Activated CD4-positive, alpha-beta T cell treated with anti-CD3 and anti-CD28 coated beads, Interleukin-2, Interleukin-6, amounts not matched to agents 100 ng/mL and 50 ng/mL, durations not matched to agents 16 hours and 8 hours (primary cell): ENCODE measurements around the gene DNMT3A.

Source experiments
- DNase-seq: peaks from one replicate; pipeline ENCODE4 v3.0.0-alpha.2; 2020

The DNMT3A gene

DNA sequence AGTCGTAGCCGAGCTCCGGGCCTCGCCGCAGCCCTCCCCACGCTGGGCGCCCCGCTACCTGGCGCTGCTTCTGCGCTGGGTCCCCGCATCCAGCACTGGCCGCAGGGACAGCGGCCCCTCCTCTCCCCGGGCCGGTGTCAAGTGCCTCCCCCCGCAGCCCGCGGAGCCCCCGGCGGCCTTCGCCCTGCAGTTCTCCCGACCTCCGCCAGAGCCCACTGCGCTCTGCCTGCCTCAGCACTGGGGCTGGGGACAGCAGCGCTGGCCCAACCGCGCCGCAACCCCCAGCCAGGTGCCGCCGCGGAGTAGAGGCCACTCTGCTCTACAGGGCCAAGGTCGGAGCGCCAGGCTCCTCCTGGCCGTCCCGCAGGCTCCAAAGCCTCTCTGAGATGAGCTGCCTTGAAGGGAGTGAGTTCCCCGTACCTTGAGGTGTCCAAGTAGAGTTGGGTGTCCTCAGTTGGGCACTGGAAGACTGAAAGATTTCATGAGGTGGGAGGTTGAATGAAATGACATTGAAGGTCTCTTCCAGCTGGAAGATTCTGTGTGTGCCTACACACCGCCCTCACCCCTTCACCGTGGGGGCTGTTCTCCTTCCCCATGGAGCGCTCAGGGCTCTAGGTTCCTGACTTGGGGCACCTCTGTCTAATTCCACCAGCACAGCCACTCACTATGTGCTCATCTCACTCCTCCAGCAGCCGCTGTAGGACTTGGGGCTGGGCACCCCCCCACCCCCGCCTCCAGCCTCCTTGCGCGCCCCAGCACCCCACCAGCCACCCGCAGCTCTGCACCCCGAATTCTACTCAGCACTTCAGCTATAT is 854 bp upstream of the DNMT3A start:
- DNase-seq = peak; percentile 82

DNA sequence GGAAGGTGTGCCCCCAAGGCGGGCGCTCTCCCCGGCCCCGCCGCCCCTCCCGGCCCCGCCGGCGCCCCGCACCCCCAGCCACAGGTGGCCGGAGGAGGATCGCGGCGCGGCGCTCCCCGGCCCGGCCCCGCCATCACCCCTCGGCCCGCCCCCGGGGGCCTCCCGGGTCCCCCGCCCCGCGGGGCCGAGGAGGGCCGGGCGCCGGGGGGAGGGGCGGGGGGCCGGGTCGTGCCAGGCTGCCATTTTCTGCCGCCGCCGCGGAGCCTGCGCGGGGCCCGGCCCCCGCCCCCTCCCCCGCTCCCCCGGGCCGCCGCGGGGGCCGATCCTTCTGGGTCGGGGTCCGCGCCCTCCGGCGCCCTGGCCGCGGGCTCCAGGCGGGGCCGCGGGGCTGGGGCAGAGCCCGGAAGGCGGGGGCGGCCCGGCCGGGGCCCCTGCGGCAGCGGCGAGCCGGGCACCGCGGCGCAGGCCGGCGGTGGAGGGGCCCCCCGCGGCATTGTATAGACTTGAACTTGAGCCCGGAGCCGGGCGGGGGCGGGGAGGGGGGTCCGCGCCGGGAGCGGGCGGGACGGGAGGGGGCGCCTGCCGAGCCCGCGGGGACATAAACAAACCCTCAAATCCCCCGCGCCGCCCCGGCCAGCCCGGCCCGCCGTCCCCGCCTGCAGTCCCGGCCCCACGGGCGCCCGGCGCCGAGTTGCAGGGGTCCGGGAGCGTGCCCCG is 556 bp downstream of the DNMT3A start:
- DNase-seq = no peak

GRCh38 chr2:25340181-25340921 is 1.4 kb downstream of the DNMT3A start:
- DNase-seq = no peak

DNA sequence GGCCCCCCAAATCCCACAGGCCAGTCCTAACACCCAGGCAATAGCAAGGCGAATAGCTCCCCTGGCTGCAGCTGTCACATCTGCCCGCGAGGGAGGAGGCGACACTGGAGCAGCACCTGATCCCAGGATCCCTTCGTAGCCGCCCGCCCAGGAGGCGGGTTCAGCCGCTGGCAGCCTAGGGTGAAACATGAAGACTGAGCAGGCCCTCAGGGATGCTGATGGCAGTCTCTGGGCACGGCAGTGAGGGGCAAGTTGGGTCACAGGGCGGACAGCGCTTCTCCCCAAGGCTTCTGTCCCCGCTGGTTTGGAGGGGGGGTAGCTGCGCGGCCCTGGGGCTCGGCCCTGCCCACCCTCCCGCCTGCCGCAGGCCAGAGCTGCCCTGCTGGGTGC is 1.9 kb downstream of the DNMT3A start:
- no peak for DNase-seq

DNA sequence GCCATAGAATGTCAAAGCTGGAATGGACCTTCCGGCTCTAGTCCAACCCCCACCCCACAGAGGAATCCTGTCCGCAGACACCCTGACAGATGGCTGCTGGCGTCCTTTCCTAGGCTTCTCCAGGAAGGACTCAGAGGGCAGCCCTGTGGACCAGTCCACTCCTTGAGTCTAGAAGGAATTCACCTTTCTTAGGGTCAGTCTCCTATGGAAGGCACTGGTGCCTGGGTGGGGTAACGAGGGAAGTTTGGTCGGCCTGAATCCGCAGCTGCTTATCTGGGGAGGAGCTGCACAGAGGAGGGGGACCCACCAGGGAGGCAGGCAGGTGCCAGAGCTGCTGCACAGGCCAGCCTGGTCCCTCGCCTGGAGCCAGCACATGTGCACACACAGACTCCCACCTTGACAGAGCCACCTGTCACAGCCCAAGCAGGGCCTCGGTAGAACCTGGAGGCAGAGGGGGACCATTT is 2.5 kb downstream of the DNMT3A start:
- DNase-seq = no peak

DNA sequence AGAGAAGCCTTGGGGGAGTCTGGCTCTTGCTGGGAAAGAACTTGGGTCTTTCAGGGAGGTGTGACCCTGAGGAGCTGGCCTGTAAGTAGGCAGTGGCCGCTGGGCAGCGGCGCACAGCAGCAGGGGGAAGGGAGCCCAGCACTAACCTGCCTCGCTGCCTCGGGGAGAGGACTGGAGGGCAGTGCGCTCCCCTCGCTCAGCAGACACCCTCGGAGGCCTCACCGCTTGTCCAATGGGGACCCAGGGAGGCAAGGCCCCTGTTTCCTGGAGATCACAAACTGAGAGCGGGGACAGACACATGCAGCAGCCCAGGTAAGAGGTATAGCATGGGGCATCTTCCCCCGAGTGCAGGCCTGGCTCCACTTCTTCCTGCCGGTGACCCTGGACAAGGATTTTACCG is 3.3 kb downstream of the DNMT3A start:
- no peak for DNase-seq

DNA sequence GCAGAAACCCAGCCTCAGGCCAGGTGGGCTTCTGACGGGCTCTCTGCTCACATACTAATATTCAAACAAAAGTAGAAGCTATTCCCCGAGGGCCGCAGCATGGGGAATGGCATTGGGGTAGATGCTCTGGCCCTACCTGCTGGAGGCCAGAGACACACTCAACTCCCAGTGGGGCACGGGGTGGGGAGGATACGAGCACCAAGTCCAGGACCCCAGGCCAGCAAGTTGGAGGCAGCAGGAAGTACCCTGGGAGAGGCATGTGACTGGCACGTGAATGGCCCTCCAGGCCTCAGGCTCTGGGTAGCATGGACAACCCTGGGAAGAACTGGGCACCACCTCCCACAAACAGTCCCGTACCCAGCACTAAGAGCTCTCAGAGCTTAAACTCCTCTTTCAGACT is 3.8 kb downstream of the DNMT3A start:
- DNase-seq = no peak

GRCh38 chr2:25337276-25337675 is 4.4 kb downstream of the DNMT3A start:
- DNase-seq = no peak

DNA sequence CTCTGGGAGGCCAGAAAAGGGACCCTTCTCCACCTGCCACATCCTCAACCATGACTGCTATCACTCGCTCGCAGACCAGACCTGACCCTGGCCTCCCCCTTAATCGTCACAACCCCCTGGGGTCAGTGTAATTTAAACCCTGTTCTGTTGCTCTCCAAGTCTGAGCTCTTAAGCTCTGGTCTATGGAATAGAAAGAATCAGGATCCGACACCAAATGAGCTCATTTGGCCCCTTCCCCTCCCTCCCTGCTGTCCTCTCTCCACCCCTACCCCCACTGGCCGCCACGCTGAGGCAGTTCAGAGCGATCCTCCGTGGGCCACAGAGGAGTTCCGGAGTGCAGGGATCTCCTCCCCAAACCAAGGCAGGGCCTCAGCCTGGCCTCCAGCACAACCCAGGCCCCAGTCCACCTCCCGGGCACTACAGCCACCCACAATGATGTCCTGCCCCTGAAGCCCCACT is 5.3 kb downstream of the DNMT3A start:
- DNase-seq = no peak

DNA sequence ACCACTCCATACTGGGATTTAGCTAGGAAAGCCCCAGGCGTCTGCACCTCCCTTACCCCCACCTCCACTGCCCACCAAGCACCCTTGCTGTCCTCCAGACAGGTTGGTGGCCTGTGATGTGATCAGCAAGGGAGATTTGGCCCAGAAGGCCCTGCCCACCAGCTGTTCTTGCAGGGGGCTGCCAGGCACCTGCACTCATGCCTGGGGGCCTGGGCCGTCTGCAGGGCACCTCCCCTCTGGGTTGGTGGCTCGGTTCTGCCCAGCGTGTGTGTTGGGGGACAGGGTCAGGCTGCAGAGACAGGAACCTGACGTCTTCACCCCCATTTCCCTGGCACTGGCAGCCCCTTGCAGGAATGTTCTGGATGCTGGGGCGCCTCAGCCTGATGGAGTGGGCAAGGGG is 5.8 kb downstream of the DNMT3A start:
- DNase-seq = no peak

- DNase-seq = no peak
Observed at GRCh38 chr2:25335204-25335603, 6.5 kb downstream of the DNMT3A start.

DNA sequence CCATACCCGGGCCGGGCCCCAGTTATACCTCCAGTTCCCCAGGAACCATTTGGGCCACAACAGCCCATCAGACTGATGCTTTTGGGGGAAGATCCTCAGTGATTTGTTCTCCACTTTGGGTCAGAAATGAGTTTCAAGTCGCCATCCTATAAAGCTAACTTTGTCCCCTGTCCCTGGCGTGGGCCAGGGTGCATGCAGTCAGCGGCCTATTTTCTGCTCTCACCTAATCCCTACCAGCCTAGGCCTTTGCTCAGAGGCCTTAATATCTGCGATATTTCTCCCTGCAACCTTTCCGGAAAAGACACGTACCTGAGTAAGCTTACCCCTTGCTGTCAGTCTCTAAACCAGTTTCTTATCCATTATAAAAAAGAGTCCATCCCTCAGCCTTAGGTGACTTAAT is 7.2 kb downstream of the DNMT3A start:
- no peak for DNase-seq

DNA sequence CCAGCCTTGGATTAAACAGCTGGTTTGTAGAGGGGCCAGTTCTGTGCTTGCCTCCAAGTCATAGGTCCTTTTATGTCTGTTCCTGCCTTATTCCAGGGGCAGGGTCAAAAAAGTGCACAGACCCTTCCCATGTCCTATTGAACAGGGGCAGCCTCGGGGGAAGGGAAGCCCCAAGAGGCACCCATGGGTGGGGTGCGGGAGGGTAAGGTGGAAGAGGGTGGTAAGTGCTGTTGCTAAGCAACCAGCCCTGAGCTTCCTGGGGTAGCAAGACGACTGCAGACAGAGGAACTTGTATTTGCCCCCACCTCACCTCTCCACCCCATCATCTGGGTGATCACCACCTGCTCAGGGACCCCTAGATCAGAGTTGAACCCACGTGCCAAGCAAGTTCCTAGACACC is 7.7 kb downstream of the DNMT3A start:
- no peak for DNase-seq

- no peak for DNase-seq
Observed at GRCh38 chr2:25332571-25332970, 9.2 kb downstream of the DNMT3A start.

- no peak for DNase-seq
Observed at GRCh38 chr2:25331686-25332365, 9.9 kb downstream of the DNMT3A start.

- no peak for DNase-seq
Observed at GRCh38 chr2:25330937-25331336, 10.8 kb downstream of the DNMT3A start.

DNA sequence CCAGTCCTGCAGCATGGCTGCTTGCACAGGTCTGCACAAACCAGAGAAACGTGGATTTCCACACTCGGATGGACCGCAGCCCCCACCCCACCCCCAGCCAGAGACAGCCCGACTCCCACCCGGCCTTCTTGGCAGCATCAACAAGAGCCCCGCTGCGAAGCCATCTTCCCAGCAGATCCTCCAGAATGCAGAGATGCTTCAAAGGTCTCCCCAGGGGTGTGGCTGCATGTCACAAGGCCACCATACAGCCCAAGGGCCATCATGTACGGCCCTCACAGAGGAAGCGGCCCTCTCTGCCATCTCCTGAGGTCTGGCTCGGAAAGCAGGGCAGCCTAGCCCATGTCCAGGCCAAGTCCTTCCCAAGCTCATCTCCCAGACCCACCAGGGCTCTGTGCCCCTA is 11.5 kb downstream of the DNMT3A start:
- no peak for DNase-seq

GRCh38 chr2:25328152-25329085 is 13.3 kb downstream of the DNMT3A start:
- no peak for DNase-seq

DNA sequence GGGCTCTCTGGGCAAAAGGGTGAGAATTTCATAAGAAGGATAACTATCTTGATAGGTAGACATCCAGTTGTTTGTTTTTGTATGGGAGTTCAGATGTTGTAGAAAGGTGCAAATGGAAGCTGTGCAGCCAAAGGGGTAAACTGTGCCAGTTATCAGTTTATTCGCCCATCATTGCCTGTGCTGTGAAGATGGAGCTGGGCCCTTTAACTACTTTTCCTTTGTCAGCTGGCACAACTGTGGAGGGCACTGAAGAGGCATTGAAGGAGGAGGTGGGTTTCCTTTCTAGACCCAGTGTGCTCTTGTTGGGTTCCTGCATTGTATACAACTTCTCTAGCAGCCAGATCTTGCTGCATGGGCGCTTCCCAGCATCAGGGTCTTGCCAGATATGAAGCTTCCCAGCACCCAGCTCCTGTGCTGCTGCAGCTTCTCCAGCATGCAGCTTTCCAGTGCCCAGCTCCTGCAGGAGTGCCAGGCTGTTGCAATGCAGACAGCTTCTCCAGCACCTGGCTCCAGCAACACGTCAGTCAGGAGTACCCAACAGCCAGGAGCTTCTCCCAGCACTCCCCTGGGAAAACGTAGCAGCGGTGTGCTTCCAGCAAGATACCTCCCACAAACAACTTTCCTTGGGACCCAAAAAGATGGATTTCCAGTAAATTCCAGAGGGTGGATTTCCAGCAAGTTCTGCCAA is 15.3 kb downstream of the DNMT3A start:
- no peak for DNase-seq

GRCh38 chr2:25324905-25325592 is 16.7 kb downstream of the DNMT3A start:
- DNase-seq = no peak

GRCh38 chr2:25324251-25324650 is 17.5 kb downstream of the DNMT3A start:
- no peak for DNase-seq
